ENCODE results near the gene SOHLH1.

The SOHLH1 gene

DNA sequence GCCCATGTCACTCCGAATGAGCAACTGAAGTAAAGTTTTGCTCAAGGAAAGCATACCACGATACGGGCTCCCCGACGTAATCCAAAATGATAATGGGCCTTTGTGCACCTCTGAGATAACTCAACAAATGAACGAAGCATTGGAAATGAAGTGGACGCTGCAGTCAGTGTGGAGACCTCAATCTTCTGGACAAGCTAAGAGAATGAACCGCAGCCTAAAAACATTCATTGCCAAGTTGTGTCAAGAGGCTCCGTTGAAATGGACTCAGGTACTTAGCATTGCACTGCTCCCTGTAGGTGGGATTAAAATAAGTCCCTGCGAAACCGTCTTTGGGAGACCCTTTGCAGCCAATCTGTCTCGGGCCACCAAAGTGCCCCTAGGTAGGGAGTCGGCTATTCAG lies 40.0 kb downstream of the SOHLH1 start:
- DNase-seq (ENCODE audit: low read depth) = no peak

DNA sequence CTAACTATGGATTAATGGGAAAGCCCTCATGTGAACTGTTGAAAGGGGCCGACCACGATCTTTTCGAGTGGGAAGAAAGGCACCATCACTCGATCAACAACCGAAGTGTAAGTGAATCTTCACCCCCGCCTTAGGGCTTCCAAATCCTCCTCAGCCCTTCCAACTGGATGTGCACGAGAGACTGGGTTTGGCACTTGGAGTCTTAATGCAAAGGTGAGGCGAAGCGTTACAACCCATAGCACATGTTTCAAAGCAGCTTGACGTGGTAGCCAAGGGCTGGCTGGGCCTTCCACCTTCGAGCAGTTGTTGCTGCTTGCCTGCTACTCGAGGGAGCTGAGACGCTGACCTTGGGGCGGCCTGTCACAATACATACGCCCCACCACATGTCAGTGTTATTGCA lies 41.9 kb downstream of the SOHLH1 start:
- DNase-seq (ENCODE audit: low read depth) = no peak

DNA sequence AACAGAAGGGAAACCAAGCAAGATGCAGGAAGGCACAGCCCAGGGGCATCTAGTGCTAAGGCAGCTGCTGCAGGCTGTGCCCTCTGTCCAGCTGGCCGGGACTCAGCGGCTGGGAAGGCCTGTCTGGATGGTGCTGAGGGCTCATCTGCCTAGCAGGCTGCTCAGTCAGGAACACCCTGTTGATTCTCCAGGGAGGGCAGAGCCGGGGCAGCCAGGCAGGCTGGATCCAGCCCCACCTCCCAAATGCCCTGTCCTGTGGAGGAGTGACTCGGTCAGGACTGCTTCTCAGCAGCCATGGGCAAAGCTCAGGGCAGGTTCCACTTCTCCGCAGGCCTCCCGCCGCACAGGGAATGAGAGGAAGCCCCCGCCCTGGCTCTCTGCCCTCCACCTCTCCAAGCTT lies 44.0 kb downstream of the SOHLH1 start:
- no peak for DNase-seq (ENCODE audit: low read depth)

DNA sequence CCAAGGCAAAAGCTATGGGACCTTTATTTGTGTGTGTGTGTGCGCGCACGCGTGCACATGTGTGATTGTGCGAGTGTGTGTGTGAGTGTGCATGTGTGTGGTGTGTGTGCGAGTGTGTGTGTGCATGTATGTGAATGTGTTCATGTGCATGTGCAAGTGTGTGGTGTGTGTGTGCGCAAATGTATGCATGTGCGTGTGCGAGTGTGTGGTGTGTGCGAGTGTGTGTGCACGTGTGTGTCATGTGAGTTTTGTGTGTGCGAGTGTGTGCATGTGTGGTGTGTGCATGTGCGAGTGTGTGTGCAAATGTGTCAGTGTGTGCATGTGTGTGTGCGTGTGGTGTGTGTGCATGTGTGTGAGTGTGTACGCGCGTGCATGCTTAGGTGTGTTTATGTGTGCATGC lies 48.9 kb downstream of the SOHLH1 start:
- no peak for DNase-seq (ENCODE audit: low read depth)

DNA sequence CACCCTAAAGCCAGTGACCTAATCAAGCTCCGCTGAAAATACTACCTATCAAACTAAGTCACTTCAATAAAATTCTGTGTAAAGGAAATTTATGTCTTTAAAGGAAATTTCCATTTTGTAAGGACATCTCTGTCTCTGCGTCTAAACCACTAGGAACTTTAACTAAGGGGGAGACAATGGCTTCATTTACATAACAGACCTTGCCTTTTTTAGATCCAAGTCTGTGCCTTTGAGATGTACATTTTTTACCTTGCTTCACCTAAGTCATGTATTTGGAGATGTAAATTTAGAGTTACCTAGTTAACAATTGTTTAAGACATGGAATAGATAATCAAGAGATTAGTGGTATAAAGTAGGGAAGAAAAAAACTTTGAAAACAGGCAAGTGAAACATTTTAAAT lies 49.8 kb downstream of the SOHLH1 start:
- DNase-seq (ENCODE audit: low read depth) = no peak

- DNase-seq (ENCODE audit: low read depth) = no peak
Measured at GRCh38 chr9:135648494-135649410, 50.5 kb downstream of the SOHLH1 start.

GRCh38 chr9:135647884-135648283 lies 51.4 kb downstream of the SOHLH1 start:
- no peak for DNase-seq (ENCODE audit: low read depth)

- DNase-seq (ENCODE audit: low read depth) = no peak
Measured at GRCh38 chr9:135644631-135645218, 54.6 kb downstream of the SOHLH1 start.
